ENCODE measurements around the gene RPA1.

DNA sequence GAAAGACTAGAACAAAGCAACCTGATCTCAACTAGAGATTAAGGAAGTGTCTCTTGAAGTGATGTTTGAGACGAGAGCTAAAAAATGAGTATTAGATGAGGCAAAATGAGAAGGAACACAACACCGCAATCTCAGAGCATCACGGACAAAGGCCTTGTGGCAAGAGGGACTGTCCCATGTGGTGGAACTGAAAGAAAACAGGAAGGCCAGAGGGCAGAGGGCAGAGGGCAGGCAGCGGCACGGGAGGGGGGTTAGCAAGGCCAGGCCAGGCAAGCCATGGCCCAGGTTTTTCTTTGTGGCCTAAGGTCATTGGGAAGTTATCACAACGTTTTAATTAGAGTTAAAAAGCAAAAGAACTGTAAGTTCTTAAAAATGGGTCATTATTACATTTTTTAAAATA is 22.5 kb downstream of the RPA1 start:
- no peak for TF ChIP-seq EZH2phosphoT487 (conservative IDR thresholded peaks at IDR 0.05; ENCODE audit: low read length)
- TF ChIP-seq, protein P1, sequence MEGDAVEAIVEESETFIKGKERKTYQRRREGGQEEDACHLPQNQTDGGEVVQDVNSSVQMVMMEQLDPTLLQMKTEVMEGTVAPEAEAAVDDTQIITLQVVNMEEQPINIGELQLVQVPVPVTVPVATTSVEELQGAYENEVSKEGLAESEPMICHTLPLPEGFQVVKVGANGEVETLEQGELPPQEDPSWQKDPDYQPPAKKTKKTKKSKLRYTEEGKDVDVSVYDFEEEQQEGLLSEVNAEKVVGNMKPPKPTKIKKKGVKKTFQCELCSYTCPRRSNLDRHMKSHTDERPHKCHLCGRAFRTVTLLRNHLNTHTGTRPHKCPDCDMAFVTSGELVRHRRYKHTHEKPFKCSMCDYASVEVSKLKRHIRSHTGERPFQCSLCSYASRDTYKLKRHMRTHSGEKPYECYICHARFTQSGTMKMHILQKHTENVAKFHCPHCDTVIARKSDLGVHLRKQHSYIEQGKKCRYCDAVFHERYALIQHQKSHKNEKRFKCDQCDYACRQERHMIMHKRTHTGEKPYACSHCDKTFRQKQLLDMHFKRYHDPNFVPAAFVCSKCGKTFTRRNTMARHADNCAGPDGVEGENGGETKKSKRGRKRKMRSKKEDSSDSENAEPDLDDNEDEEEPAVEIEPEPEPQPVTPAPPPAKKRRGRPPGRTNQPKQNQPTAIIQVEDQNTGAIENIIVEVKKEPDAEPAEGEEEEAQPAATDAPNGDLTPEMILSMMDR (IDR thresholded peaks at IDR 0.05; ENCODE audit: insufficient read depth, low read length, poor library complexity, severe bottlenecking), result no peak

All from SU-DHL-6 (cell line).